B cell (primary cell): Measurements from ENCODE around the gene PLXNA3.

Experiments
- CTCF ChIP-seq: fragments of 200-600 bp; IDR thresholded peaks from one replicate; pipeline ENCODE4 v1.8.0; 2022; ENCODE audit warnings: antibody characterized with exemption, mild to moderate bottlenecking
- EZH2 ChIP-seq: IDR thresholded peaks from 2 replicates; pipeline ENCODE4 v1.6.1; 2012; ENCODE audit warnings: borderline replicate concordance, low read depth, mild to moderate bottlenecking, moderate library complexity, low read length; ENCODE audit not compliant: insufficient read depth, poor library complexity, severe bottlenecking

GRCh38 chrX:154509455-154509854 lies 51.4 kb downstream of the PLXNA3 start:
- TF ChIP-seq CTCF (no peak), EZH2 (no peak)
